Activated CD8-positive, alpha-beta memory T cell treated with anti-CD3 and anti-CD28 coated beads for 24 hours (primary cell): ENCODE results near the gene GJA4.

Source experiments
- DNase-seq: peaks from one replicate; pipeline ENCODE4 v3.0.0-alpha.2; 2020

GJA4 gene

DNA sequence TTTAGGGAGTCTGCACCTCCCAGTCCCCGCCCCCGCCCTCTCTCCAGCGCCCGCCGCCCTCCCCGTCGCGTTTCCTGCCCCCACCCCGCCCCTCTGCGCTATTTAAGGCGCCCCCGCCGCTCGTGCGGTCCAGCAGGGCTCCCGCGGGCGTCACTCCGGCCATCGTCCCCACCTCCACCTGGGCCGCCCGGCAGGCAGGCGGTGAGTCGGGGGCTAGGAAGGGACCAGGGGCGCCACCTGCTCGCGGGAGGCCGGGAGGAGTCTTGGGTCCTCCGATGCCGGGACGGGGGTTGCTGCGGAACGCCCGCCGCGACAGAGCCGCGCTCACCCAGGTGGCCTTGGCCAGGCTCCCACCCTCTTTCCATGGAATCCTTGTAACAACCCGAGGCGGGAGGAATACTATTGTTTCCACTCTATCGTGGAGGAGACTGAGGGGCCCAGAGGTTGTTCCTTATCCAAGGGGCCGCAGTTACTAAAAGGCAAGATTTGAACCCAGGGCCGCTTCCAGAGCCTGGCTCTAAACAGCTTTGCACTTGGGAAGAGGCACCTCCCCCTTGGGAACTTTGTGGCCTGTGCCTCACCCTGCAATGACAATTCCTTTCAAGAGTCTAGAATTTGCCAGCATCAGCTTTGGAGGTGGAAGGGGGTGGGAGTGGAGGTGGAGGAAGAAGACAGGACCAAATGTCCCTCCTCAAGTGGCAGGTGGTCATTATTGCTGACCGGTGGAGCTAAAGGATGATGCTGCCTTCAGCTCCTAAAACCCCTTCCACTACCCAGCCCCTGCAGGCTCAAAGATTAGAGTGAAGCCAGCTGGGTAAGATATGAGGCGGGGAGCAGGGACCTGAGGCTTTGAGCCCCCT, at the start of gene GJA4:
TSS of gene GJA4 (plus strand) at position 132 of the 860 bp plus-strand sequence. CDS start 1,215 bp downstream, outside the sequence.
- DNase-seq = no peak

DNA sequence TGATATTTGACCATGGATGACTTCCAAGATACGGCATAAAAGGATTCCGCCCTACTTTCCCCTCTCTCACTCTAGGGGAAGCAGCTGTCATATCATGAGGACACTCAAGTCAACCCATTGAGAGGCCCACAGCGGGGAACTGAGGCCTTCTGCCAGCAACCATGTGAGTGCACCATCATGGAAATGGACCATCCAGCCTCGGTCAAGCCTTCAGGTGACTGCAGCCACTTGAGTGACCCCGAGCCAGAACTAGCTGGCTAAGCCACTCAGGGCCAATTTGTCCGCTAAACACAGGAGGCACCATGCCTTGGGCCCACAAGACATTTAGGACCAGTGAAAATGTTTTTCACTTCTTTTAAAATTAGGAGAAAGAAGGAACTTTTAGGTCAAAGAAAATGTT, 49.0 kb upstream of the GJA4 start:
- DNase-seq = no peak

DNA sequence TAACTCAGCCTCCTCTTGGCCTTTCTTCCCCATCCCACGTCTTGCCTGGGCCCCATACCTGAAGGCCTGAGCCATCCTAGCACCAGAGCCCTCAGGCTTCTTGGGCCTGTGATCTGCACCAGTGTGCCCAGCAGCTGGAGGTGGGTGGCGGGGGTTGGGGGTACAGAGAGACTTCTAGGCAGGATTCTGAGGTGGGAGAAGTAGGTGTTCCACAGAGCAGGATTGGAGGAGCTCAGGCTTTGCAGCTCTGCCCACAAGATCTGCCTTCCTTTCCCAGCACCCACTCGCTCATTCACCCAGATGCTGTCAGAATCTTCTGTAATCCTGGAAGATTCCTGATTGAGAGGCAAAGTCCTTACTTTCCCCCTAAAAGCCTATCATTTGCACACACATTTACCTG, 47.9 kb upstream of the GJA4 start:
- DNase-seq = no peak

DNA sequence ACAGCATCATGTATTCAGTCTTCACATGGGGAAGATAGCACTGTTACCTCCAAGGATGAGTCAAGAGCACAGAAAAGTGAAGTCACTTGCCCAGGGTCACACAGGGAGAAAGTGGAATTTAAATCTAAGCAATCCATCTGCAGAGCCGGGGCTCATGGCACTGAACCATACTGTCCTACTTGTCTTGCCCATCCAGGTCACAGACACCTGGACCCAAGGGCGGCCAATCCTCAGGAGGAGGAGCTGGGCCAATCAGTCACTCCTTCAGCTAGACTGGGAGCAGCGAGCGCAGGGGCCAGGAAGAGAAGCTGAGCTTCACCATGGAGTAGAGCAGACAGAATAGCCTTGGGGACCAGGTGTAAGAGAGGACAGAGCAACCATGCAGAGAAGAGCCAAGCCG, 47.1 kb upstream of the GJA4 start:
- DNase-seq = no peak

DNA sequence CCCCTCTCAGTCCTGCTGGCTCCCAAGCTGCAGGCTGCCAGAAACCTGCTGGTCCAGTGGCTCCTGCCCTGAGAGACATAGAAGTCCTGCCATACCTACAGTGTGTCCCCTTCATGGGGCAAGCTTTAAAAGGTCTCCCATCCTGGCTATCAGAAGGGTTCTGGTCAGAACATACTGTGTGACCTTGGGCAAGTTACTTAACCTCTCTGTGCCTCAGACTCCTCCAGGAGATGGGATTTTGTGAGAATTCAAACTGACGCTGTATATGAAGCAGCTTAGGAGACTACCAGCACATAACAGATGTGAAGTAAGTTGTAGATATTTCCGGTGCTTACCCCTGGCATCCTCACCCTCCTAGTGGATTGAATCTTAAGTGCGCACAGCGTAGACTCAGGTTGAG, 46.7 kb upstream of the GJA4 start:
- no peak for DNase-seq

DNA sequence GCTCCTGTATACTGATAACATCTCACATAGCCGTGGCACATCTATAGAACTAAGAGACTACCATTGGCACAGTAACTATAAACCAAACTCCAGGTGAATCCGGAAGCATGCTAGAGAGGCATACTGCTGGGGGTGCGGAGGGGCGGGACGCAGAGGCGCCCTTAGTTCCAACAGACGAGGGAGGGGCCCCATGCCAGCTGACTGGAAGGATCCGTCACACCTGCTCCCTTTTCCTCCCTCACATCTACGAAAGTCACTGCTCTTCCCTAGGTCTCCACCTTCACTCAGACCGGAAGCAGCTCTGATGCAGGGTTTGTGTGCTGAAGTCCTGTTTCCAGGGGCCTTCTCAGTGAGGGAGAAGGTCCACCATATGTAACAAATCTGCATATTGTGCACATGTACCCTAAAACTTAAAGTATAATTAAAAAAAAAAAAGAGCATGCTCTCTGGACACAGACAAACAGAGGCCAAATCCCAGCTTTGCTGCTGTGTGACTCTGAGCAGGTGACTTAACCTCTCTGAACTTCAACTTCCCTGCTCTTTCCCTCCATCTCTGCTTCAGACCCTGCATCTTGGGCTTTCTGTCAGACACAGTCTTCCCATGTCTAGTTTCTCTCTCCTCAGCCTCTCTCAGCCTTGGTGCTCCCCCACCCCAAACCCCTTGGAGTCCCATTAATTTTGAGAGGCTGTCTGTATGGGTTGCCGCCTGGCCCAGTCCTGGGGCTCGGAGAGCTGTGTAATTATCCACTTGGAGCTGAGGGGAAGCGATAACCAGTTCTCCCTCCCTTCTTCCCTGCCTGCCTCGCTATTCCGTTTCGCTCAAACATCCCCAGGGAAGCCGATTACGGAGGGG, 45.8 kb upstream of the GJA4 start:
- DNase-seq = no peak

DNA sequence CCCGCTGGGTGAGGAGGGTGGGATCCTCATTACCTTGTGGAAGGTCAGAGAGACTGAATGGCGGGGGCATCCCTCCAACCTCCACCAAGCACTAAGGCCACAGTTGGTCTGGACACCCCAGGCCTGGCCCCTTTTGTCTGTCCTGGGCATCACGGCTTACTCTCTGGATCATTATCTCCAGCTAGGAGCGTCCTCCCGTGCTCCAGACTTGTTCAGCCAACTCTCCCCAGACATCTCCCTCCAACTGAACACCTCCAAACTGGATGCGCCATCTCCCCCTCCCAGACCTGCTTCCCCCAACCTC, 45.2 kb upstream of the GJA4 start:
- no peak for DNase-seq

DNA sequence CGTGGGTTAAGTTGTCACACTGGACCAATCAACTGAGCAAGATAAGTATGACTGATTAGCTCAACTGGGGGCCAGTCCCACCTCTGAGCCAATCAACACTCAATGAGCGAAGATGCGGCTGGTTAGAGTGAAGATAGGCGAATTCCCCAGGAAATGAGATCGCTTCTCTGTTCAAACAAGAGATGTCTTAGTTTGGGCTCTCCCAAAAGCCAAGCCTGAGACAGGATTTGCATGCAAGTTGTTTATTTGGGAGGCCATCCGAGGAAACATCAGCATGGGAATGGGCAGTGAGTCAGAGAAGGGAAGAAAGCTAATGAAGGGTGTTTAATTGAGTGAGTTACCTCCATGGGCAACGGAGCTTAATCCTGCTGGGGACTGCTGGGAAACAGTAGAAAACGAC, 42.8 kb upstream of the GJA4 start:
- DNase-seq = no peak

DNA sequence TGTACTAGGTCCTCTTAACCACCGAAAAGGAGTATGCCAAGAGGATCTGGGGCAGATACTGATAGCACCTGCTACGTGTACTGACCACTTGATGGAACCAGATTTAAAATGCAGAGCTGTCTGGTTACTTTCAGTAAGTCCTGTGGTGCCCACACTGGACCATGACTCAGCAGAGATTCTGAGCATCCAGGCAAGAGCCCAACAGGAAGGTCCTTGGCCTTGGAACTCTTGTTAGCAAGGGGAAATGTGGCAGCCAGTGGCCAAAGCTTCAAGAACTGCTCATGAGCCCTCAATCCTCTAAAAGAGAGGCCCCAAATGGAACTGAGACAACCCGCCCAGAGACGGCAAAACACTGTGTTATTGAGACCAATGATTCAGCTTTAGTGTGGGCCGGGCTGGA, 42.2 kb upstream of the GJA4 start:
- DNase-seq = no peak

DNA sequence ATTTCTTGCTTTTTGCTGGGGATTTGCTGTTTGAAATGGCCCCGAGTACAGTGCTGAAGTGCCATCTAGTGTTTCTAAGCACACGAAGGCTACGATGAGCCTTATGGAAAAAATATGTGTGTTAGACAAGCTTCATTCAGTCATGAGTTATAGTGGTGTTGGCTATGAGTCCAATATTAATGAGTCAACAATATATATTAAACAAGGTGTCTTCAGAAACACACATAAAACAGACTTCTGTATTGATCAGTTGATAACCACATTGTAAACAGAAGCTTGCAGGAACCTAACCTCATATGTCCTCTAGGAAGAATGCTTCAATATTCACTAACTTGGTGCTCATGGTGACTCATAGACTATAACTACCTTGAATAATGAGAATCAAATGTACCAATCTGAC, 39.6 kb upstream of the GJA4 start:
- DNase-seq = no peak

DNA sequence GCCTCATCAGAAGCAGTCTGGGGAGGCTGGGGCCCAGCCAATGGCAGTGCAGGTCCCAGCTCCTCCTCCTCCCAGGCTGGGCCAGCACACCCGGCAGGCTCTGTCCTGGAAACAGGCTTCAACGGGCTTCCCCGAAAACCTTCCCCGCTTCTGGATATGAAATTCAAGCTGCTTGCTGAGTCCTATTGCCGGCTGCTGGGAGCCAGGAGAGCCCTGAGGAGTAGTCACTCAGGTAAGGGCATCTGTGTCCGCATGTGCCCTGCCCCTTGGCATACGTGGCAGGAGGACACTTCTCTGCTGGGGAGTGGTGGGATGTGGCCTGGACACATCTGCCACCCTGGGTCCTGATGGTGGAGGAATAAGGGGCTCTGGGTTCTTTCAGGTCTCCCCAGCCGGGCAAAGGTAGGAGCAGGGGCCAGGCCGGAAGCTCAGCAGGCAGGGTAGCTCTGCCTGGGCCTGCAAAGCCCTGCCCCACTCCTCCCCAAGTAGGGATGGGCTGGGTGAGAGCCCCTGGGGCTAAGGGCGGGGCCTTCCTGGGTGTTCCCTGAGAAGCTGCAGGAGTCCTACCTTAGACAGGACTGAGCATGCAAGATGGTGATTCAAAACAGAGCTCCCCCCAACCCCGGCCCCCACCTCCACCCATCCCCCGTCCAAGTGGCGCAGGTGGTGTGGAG, 37.7 kb upstream of the GJA4 start, which contains the start of gene GJB5:
TSS of gene GJB5 (plus strand) at position 84 of the 674 bp plus-strand sequence. CDS start 2,284 bp downstream, outside the sequence.
- DNase-seq = no peak

DNA sequence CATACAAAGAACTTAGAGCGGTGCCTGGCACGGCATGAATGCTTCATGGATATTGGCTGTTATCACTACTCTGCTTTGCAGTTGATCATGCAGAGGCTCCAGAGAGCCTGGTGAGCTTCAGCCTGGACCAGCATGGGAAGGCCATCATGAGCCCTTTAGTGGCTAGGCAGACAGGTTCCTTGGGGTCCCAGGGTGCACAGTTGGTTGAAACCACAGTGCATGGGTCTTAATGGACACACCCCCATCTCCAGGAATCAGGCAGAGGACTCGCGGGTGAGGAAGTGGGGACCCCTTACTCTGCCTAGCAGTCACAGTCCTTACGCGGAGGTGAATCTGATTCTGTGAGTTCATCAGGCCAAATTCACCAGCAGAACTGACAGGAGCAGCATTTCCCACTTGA, 36.8 kb upstream of the GJA4 start:
- DNase-seq = no peak

DNA sequence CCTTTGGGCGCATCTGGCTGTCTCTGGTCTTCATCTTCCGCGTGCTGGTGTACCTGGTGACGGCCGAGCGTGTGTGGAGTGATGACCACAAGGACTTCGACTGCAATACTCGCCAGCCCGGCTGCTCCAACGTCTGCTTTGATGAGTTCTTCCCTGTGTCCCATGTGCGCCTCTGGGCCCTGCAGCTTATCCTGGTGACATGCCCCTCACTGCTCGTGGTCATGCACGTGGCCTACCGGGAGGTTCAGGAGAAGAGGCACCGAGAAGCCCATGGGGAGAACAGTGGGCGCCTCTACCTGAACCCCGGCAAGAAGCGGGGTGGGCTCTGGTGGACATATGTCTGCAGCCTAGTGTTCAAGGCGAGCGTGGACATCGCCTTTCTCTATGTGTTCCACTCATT, 35.4 kb upstream of the GJA4 start:
- no peak for DNase-seq

DNA sequence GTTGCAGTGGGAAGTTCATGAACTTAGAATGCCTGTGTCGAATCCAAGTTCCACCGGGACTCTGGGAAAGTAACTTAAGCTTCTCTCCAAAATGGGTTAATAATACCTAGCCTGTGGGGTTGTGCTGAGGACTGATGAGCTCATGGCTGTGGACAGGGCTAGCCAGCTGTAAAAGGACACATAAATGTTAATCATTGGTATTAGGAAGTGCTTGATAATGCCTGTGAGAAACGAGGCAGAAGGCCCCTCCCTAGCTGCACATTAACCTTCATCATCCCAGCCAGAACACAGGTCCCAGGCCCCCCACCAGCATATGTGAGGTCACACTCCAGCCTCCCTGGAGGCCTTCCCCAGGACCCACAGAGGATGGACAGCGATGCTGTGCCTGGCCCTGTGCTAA, 34.0 kb upstream of the GJA4 start:
- no peak for DNase-seq

DNA sequence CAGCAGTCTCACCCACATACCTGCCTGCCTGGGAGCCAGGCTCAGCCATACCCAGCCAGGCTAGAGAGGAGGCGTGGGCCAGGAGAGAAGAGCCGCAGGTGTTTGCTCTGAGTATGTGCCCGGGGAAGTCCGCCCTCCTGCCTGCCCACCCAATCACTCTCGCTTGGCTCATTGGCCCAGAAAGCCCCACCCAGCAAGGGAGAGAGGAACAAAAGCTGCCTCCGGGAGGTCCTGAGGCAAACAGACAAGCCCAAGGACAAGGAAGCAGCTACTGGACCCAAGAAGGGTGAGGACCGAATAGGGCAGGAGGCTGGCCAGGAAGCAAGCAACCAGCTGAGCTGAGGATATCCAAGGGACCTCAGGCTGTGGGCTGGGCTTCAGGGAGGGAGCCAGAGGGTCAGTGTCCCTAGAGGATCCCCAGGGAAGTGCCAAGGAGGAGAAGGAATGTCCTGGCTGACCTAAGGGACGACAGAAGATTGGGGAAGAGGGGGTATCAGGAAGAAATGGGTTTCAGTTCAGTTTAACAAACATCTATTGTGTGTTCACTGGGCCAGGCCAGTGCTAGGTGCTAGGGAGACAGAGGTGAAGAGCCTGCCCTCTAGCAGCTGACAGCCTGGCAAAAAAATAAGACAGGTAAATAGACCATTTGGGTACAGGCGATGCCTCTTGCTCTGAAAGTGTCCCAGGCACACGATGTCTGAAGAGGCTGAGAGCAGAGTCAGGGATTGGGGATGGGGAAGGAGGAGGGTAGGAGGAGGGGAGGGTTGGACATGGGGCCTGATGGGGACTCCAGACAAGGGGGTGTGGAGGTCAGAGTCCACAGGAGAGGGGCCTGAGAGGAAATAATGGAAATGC, 33.1 kb upstream of the GJA4 start, which contains the start of gene GJB4:
TSS of gene GJB4 (plus strand) at position 238 of the 855 bp plus-strand sequence. CDS start 1,515 bp downstream, outside the sequence.
- no peak for DNase-seq

DNA sequence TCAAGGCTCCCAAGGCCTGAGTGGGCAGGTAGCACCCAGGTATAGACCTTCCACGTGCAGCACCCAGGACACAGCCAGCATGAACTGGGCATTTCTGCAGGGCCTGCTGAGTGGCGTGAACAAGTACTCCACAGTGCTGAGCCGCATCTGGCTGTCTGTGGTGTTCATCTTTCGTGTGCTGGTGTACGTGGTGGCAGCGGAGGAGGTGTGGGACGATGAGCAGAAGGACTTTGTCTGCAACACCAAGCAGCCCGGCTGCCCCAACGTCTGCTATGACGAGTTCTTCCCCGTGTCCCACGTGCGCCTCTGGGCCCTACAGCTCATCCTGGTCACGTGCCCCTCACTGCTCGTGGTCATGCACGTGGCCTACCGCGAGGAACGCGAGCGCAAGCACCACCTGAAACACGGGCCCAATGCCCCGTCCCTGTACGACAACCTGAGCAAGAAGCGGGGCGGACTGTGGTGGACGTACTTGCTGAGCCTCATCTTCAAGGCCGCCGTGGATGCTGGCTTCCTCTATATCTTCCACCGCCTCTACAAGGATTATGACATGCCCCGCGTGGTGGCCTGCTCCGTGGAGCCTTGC, 31.5 kb upstream of the GJA4 start:
- DNase-seq = no peak

DNA sequence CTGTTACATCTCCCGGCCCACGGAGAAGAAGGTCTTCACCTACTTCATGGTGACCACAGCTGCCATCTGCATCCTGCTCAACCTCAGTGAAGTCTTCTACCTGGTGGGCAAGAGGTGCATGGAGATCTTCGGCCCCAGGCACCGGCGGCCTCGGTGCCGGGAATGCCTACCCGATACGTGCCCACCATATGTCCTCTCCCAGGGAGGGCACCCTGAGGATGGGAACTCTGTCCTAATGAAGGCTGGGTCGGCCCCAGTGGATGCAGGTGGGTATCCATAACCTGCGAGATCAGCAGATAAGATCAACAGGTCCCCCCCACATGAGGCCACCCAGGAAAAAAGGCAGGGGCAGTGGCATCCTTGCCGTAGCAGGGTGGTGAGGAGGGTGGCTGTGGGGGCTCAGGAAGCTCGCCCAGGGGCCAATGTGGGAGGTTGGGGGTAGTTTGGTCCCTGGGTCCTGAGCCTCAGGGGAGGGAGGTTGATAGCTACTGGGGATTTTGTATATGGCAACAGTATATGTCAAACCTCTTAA, 31.0 kb upstream of the GJA4 start:
- no peak for DNase-seq

DNA sequence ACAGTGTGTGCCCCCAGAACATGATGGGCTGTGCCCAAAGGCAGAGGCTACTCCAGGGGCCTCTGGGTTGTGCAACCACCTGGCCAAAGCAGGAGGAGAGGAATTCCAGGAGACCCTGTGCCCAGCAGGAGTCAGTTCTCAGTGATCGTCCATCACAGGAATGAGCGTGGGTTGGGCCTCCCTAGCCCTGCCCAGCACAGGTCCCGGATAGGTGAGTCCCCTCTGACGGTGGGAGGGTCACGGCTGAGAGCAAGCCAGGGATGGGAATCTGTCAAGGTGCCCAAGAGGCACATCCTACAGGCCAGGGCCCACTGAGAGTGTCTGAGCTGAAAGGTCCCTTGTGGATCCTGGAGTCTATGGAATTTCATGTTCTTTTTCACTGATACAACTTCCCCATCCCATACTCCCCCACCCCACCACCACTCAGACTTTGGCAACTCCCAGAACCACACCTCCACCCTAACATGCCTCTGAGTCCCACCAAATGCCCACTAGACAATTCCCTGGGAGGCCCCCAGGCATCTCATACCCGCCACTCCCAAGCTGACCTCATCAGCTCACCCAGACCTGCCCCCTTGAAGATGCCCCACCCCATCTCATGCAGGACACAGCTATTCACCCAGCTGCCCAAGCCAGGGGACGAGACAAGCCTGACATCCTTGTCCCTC, 30.2 kb upstream of the GJA4 start:
- no peak for DNase-seq

DNA sequence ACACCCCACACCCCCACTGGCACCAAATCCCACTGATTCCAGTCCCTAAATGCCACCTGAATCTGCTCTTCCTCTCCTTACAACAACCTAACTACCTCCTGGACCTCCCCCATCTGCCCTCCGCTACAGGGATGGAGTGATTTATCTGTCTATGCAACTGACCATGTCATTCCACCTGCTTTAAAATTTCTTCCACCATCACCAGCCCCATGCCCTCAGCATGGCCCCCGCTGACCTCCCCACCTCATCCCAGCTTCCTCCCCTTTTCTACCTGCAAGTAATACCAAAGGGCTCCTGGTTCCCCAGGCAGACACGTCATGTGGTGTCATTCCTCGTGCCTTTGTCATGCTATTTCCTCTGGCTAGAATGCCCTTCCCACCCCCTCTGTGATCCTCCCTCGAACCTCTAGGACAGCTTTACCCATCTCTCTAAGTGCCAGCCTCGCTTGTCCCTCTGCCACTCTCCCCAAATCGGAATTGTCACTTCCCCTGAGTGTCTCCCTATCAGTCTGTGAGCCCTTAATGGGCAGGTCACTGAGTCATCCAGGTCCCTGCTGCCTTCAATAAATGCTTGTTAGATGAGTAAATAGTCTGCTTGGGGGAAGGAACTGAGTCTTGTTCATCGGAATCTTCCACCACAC, 29.5 kb upstream of the GJA4 start:
- no peak for DNase-seq

DNA sequence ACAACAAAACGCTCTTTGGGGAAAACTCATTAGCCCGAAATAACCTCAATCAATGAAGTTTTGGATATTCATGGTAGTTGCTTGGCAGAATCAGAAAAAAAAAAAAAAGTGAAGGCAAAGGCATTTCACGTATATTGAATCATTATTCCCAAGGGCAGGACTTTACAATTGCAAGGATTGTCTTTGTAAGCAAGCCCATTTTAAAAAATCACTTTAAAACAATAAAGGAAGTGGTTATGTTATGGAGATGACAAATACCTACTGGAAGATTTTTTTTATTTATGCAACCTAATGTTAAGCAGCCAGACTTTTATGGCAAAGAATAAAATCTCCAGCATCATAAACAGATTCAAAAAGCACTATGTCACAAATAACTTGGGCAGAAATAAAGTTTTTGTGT, 23.9 kb upstream of the GJA4 start:
- no peak for DNase-seq
